ENCODE measurements around the gene ZNF501. TPM values are rescaled to one million over a fixed set of nuclear protein-coding genes. Genes with fewer than 3 reads are reported as not detected.

Gene ZNF501
- total RNA-seq, 2 experiments from 2014 or later: 1.6 to 2.7 TPM

GRCh38 chr3:44761424-44762169 is 32.2 kb downstream of the ZNF501 start, which contains the start of the genes KIAA1143 and KIF15:
Gene KIAA1143, minus strand, starts transcription at chr3:44761619. Its CDS starts 17 bp downstream, at chr3:44761602.
Gene KIF15, plus strand, starts transcription at chr3:44761794. Its CDS starts 72 bp downstream, at chr3:44761866.
- intact Hi-C loops (cut with micrococcal nuclease): loop anchor here (1.0 to 5.0 kb wide), 7 partner anchors 32 to 423 kb away; partner anchors contain the start of genes TCAIM and ZNF501
- CTCF ChIA-PET: interaction anchor here (0.7 to 0.9 kb wide), 2 partner anchors 105 to 153 kb away, joined by 3 read pairs; no protein-coding TSS in a partner anchor
- H3K27me3 Mint-ChIP-seq (ENCODE audit: low read depth): no peaks in the 10 kb centered on the region
- peaks cover 20% of the 10 kb centered on the region for H3K9me3 Mint-ChIP-seq
- peaks cover 26% of the 10 kb centered on the region for H3K4me1 Mint-ChIP-seq (ENCODE audit: low read depth)
- H3K4me3 Mint-ChIP-seq: peak within 1 kb of the TSS; percentile 94
- peak within 1 kb of the TSS; percentile 86 for H3K27ac Mint-ChIP-seq
- peaks cover 59% of the 10 kb centered on the region for H3K36me3 Mint-ChIP-seq (ENCODE audit: low read depth)
- DNase-seq: peak; percentile 99

DNA sequence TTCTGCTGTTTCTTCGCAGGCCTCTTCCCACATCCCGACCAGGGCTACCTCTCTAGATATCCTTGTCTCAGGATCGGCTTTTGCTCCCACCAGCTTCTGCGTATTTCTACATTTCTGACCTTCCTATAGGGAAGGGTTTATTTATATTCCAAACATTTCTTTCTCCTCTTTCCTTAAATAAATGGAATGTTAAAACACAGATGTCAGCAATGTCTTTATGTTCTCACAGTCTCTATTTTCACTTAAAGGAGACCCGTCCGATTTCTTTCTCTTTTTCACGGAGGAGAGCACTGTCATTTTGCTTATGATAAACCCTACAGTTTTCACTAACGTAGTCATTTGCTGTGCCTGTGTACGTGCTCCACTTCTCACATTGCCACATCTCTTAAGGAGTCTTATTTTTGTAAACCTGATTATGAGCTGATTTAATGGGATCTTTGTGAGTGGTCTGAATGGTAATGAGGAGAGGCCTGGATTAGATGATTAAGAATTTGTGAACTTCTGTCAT is 32.8 kb downstream of the ZNF501 start:
- CTCF ChIA-PET: interaction anchor here (0.9 kb wide), 1 partner anchor 152 kb away, joined by 3 read pairs; no protein-coding TSS in a partner anchor
- Mint-ChIP-seq H3K9me3 (peaks cover 19% of the 10 kb centered on the region), H3K27me3 (ENCODE audit: low read depth) (peaks cover 2% of the 10 kb centered on the region), H3K36me3 (ENCODE audit: low read depth) (peaks cover 58% of the 10 kb centered on the region), H3K27ac (peak overlapping the region; percentile 86), H3K4me3 (peak overlapping the region; percentile 94), H3K4me1 (ENCODE audit: low read depth) (peaks cover 25% of the 10 kb centered on the region)
- DNase-seq: no peak
- intact Hi-C loops (cut with micrococcal nuclease): loop anchor here (5.0 kb wide), 2 partner anchors 230 to 390 kb away; no protein-coding TSS in a partner anchor

- peaks cover 17% of the 10 kb centered on the region for H3K9me3 Mint-ChIP-seq
- intact Hi-C loops (cut with micrococcal nuclease): loop anchor here (5.0 kb wide), 2 partner anchors 230 to 390 kb away; no protein-coding TSS in a partner anchor
- DNase-seq: no peak
- peaks cover 3% of the 10 kb centered on the region for H3K27me3 Mint-ChIP-seq (ENCODE audit: low read depth)
- CTCF ChIA-PET: no interaction called here
- H3K4me3 Mint-ChIP-seq: peak overlapping the region; percentile 94
- H3K4me1 Mint-ChIP-seq (ENCODE audit: low read depth): peaks cover 20% of the 10 kb centered on the region
- H3K36me3 Mint-ChIP-seq (ENCODE audit: low read depth): peaks cover 56% of the 10 kb centered on the region
- no peak overlapping the region for H3K27ac Mint-ChIP-seq
Measured at GRCh38 chr3:44762690-44763089, 33.3 kb downstream of the ZNF501 start.

DNA sequence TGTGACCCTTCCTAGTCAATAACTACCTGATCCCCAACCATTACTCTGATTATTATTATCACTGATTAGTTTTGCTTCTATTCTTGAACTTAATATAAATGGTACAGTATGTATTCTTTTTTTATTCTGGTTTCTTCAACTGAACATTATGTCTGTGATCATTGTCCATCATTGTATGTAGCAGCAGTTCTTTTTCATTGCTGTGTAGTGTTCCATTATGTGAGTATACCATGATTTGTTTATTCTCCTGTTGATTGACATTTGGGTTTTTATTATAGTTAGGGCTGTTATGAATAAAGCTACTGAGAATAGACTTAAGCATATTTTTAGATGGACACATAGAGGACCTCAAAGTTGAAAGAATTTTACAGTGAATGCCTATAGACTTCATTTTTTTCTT is 34.8 kb downstream of the ZNF501 start:
- CTCF ChIA-PET: interaction anchor here (0.6 kb wide), 1 partner anchor 15 kb away, joined by 4 read pairs; no protein-coding TSS in a partner anchor
- H3K27ac Mint-ChIP-seq: no peak overlapping the region
- peaks cover 13% of the 10 kb centered on the region for H3K4me1 Mint-ChIP-seq (ENCODE audit: low read depth)
- no peak for DNase-seq
- peaks cover 49% of the 10 kb centered on the region for H3K36me3 Mint-ChIP-seq (ENCODE audit: low read depth)
- H3K9me3 Mint-ChIP-seq: peaks cover 12% of the 10 kb centered on the region
- intact Hi-C loops (cut with micrococcal nuclease): loop anchor here (5.0 kb wide), 2 partner anchors 232 to 388 kb away; no protein-coding TSS in a partner anchor
- H3K4me3 Mint-ChIP-seq: no peak overlapping the region
- H3K27me3 Mint-ChIP-seq (ENCODE audit: low read depth): peaks cover 3% of the 10 kb centered on the region

DNA sequence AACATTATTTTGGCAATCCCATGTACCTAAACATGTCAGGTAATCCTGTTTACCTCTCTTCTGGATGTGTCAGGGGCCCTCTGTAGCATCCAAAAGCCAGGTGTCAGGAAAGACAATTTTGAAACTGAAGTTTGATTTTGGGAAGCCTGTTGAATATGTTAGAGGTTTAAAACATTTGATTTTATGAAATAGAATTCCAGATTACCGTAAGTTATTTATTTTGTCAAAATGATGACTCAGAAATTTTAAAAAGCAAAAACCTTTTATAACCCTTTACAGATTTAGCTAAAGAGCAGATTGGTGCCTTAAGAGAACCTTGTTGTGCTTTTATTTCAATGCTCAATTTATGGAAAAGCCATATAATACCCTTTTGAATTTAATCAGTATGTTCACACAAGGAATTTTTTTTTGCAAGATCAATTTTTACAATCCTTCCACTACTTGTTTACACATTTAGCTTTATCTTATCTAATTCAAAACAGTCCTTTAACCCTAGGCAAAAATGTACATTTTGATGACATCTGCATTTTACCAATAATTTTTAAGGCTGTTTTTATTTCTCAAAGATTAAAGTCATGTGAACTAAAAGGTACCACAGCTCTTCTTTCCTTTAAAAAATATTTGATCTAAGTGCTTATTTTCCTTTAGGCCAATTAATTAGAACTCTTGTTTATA is 42.1 kb downstream of the ZNF501 start:
- Mint-ChIP-seq H3K27me3 (ENCODE audit: low read depth) (peaks cover 3% of the 10 kb centered on the region), H3K27ac (no peak overlapping the region), H3K4me3 (no peak overlapping the region), H3K9me3 (peaks cover 31% of the 10 kb centered on the region), H3K36me3 (ENCODE audit: low read depth) (peaks cover 56% of the 10 kb centered on the region), H3K4me1 (ENCODE audit: low read depth) (no peaks in the 10 kb centered on the region)
- DNase-seq: no peak
- CTCF ChIA-PET: no interaction called here
- intact Hi-C loops (cut with micrococcal nuclease): no loop called here

DNA sequence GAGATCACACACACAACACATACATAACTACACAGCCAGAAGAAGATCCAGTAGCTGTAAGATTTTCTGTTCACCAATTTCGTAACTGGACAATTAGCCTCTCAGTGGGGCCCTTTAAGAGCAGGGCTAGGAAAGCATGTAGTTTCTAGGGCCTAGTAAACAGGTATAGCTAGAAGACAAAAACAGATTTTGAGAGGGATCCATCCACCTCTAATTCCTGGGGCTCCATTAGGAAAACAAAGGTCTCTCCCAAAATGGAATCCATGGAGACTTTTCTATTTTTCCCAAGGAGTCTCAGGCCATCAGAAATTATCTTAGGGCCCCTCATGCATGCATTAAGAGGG is 42.6 kb downstream of the ZNF501 start:
- no peaks in the 10 kb centered on the region for H3K4me1 Mint-ChIP-seq (ENCODE audit: low read depth)
- no peak overlapping the region for H3K4me3 Mint-ChIP-seq
- CTCF ChIA-PET: no interaction called here
- H3K27me3 Mint-ChIP-seq (ENCODE audit: low read depth): peaks cover 3% of the 10 kb centered on the region
- DNase-seq: no peak
- no peak overlapping the region for H3K27ac Mint-ChIP-seq
- H3K36me3 Mint-ChIP-seq (ENCODE audit: low read depth): peaks cover 56% of the 10 kb centered on the region
- H3K9me3 Mint-ChIP-seq: peaks cover 31% of the 10 kb centered on the region
- intact Hi-C loops (cut with micrococcal nuclease): no loop called here

DNA sequence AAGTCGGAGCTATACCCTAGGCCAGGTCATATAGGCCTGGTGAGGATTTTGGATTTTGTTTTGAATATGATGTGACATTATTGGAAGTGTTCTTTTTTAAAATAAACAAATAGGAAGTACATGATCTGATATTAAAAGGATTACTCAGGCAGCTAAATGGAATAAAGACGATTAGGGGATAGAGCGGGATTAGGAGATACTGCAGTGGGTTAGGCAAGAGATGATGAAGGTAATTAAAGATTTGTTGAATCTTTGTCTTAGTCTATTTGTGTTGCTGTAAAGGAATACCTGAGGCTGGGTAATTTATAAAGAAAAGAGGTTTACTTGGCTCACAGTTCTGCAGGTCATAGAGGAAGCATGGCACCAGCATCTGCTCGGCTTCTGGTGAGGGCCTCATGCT is 53.5 kb downstream of the ZNF501 start:
- H3K9me3 Mint-ChIP-seq: no peaks in the 10 kb centered on the region
- no peak overlapping the region for H3K27ac Mint-ChIP-seq
- no peaks in the 10 kb centered on the region for H3K4me1 Mint-ChIP-seq (ENCODE audit: low read depth)
- CTCF ChIA-PET: no interaction called here
- intact Hi-C loops (cut with micrococcal nuclease): no loop called here
- peaks cover 37% of the 10 kb centered on the region for H3K36me3 Mint-ChIP-seq (ENCODE audit: low read depth)
- H3K4me3 Mint-ChIP-seq: no peak overlapping the region
- no peaks in the 10 kb centered on the region for H3K27me3 Mint-ChIP-seq (ENCODE audit: low read depth)
- DNase-seq: no peak

Other genes starting within 250 kb of the ZNF501 start
- 1 to 10 TPM; 1.5 to 1.7 TPM for gene ZKSCAN7, start 174.4 kb upstream of the ZNF501 start, total RNA-seq
- under 1 TPM; 0.22 to 0.48 TPM for gene ZNF660, start 144.7 kb upstream of the ZNF501 start, total RNA-seq
- 1 to 10 TPM; 7.7 to 8.4 TPM for gene ZNF197, start 104.6 kb upstream of the ZNF501 start, total RNA-seq
- gene ZNF35, start 80.9 kb upstream of the ZNF501 start, total RNA-seq: 1 to 10 TPM; 1.1 to 1.9 TPM
- gene ZNF502, start 17.0 kb upstream of the ZNF501 start, total RNA-seq: 1 to 10 TPM in 1 of 2 experiments, under 1 TPM in 1; 0.62 to 1.0 TPM
- gene KIAA1143, start 32.0 kb downstream of the ZNF501 start, total RNA-seq: 10 to 100 TPM; 29.1 to 35.9 TPM
- gene KIF15, start 32.2 kb downstream of the ZNF501 start, total RNA-seq: 10 to 100 TPM; 42.1 to 45.8 TPM
- 10 to 100 TPM; 13.9 to 15.8 TPM for gene TMEM42, start 132.3 kb downstream of the ZNF501 start, total RNA-seq
- not detected for gene TGM4, start 145.0 kb downstream of the ZNF501 start, total RNA-seq
- 10 to 100 TPM; 29.5 to 31.0 TPM for gene ZDHHC3, start 246.5 kb downstream of the ZNF501 start, total RNA-seq
- gene EXOSC7, start 246.6 kb downstream of the ZNF501 start, total RNA-seq: 10 to 100 TPM; 61.4 to 64.7 TPM

Measured in activated naive CD4-positive, alpha-beta T cell treated with anti-CD3 and anti-CD28 coated beads for 36 hours (primary cell).